ENCODE data around the gene MRPS23. TPM values are rescaled to one million over a fixed set of nuclear protein-coding genes. Genes with fewer than 3 reads are reported as not detected.

The MRPS23 gene
- total and polyA plus RNA-seq, 2 of the 13 experiments (the other 11 are each of a cell fraction or from before 2014, with no cell fraction given): 63.2 to 181 TPM

GRCh38 chr17:57832314-57833178, 17.3 kb downstream of the MRPS23 start (continued):
- TF ChIP-seq ZBED4 (CRISPR knock-in tag; IDR thresholded peaks at IDR 0.05; ENCODE audit: borderline replicate concordance) (no peak), MAF1 (CRISPR knock-in tag; IDR thresholded peaks at IDR 0.05; ENCODE audit: borderline replicate concordance) (no peak), TCF7L2 (IDR thresholded peaks at IDR 0.05; ENCODE audit: low read depth, low read length) (no peak), DR1 (CRISPR knock-in tag; IDR thresholded peaks at IDR 0.05) (no peak), ZNF34 (CRISPR knock-in tag; IDR thresholded peaks at IDR 0.05; ENCODE audit: borderline replicate concordance) (no peak), MBD4 (IDR thresholded peaks at IDR 0.05; ENCODE audit: borderline replicate concordance, low read length) (no peak), ZNF775 (CRISPR knock-in tag; IDR thresholded peaks at IDR 0.05; ENCODE audit: borderline replicate concordance) (no peak), ZNF646 (CRISPR knock-in tag; IDR thresholded peaks at IDR 0.05) (no peak), SRY (CRISPR knock-in tag; IDR thresholded peaks at IDR 0.05) (no peak), NCOR1 (IDR thresholded peaks at IDR 0.05; ENCODE audit: borderline replicate concordance, low read length) (no peak), ZNF792 (CRISPR knock-in tag; IDR thresholded peaks at IDR 0.05) (no peak), RBM39 (IDR thresholded peaks at IDR 0.05; ENCODE audit: low read depth, low read length, poor library complexity, severe bottlenecking) (no peak), SP1 (IDR thresholded peaks at IDR 0.05) (no peak), SP1 (CRISPR knock-in tag; IDR thresholded peaks at IDR 0.05) (no peak), ZNF672 (CRISPR knock-in tag; IDR thresholded peaks at IDR 0.05) (no peak)

Data from HepG2 (cell line).